Glutamatergic neuron (in vitro differentiated cells): ENCODE measurements around the gene TCN1. TPM values are rescaled to one million over a fixed set of nuclear protein-coding genes. Genes with fewer than 3 reads are reported as not detected.
"Not testable (repeated sequence)": the region's sequence is repeated elsewhere in the genome, so short reads cannot be mapped to it uniquely, and the experiment has no call there.

Experiments
- DNase-seq: peaks from one replicate; pipeline ENCODE4 v3.0.0; 2022
- H3K27ac Mint-ChIP-seq: one replicate; pipeline ENCODE4 v1.8.0; 2020; ENCODE audit warnings: mild to moderate bottlenecking, mixed read lengths, inconsistent platforms; ENCODE audit not compliant: unreplicated experiment
- H3K27me3 Mint-ChIP-seq: one replicate; pipeline ENCODE4 v1.8.0; 2020; ENCODE audit warnings: mild to moderate bottlenecking, moderate library complexity, mixed read lengths, inconsistent platforms; ENCODE audit not compliant: unreplicated experiment
- H3K36me3 Mint-ChIP-seq: one replicate; pipeline ENCODE4 v1.8.0; 2020; ENCODE audit warnings: mild to moderate bottlenecking, mixed read lengths, inconsistent platforms; ENCODE audit not compliant: unreplicated experiment
- H3K4me1 Mint-ChIP-seq: one replicate; pipeline ENCODE4 v1.8.0; 2020; ENCODE audit warnings: mild to moderate bottlenecking, low read depth, mixed read lengths, inconsistent platforms; ENCODE audit not compliant: unreplicated experiment
- H3K4me3 Mint-ChIP-seq: one replicate; pipeline ENCODE4 v1.8.0; 2020; ENCODE audit warnings: mild to moderate bottlenecking, mixed read lengths, inconsistent platforms; ENCODE audit not compliant: unreplicated experiment
- H3K9me3 Mint-ChIP-seq: one replicate; pipeline ENCODE4 v1.8.0; 2020; ENCODE audit warnings: mild to moderate bottlenecking, moderate library complexity, mixed read lengths, inconsistent platforms; ENCODE audit not compliant: unreplicated experiment
- CTCF ChIP-seq: fragments of 200-600 bp; sonication (generic); IDR thresholded peaks from one replicate; pipeline ENCODE4 v1.5.0; 2021; ENCODE audit not compliant: partially characterized antibody, unreplicated experiment
- total RNA-seq: library from RNA; stranded (reverse); fragmentation: NEBNext Ultra II Directional; extraction: Animal tissue kit (Norgen Biotek cat#: 25700); gene quantifications from one replicate; pipeline ENCODE4 v1.2.1, GENCODE V29; 2021; ENCODE audit not compliant: unreplicated experiment

Gene TCN1
- total RNA-seq, 1 donor from 2014 or later, result not detected

- no peak for DNase-seq
- H3K4me1 Mint-ChIP-seq, result no peaks in the 10 kb centered on the region
- H3K27me3 Mint-ChIP-seq, result no peaks in the 10 kb centered on the region
- peaks cover under 1% of the 10 kb centered on the region for H3K9me3 Mint-ChIP-seq
- no peak overlapping the region for H3K4me3 Mint-ChIP-seq
- H3K36me3 Mint-ChIP-seq, result no peaks in the 10 kb centered on the region
- TF ChIP-seq CTCF, result no peak
- no peak overlapping the region for H3K27ac Mint-ChIP-seq
Measured at GRCh38 chr11:59898650-59899049, 32.4 kb upstream of the TCN1 start.

DNA sequence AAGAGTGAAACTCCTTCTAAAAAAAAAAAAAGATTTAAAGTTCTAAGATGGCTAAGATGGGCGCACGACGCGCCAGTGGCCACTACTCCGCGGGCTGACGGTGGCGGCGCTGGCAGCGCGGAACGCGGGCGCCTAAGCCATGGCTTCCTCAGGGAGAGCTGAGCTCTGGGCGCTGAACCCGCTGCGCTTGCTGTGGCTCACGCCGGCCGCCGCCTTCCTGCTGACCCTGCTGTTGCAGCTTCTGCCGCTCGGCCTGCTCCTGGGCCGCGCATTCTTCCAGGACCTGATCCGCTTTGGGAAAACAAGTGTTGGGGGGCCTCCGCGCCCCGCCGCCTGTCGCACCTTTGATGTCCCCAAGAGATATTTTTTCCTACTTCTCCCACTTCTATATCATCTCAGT lies 31.8 kb upstream of the TCN1 start:
- no peaks in the 10 kb centered on the region for H3K9me3 Mint-ChIP-seq
- no peak overlapping the region for H3K27ac Mint-ChIP-seq
- TF ChIP-seq CTCF, result no peak
- H3K27me3 Mint-ChIP-seq, result no peaks in the 10 kb centered on the region
- H3K4me1 Mint-ChIP-seq, result no peaks in the 10 kb centered on the region
- no peak overlapping the region for H3K4me3 Mint-ChIP-seq
- no peaks in the 10 kb centered on the region for H3K36me3 Mint-ChIP-seq
- DNase-seq, result no peak

GRCh38 chr11:59894616-59895015 lies 28.3 kb upstream of the TCN1 start:
- Mint-ChIP-seq H3K36me3 (peaks cover 10% of the 10 kb centered on the region), H3K4me3 (no peak overlapping the region), H3K27ac (no peak overlapping the region), H3K27me3 (no peaks in the 10 kb centered on the region), H3K9me3 (peaks cover 2% of the 10 kb centered on the region), H3K4me1 (peaks cover 6% of the 10 kb centered on the region)
- no peak for DNase-seq
- TF ChIP-seq CTCF, result no peak

DNA sequence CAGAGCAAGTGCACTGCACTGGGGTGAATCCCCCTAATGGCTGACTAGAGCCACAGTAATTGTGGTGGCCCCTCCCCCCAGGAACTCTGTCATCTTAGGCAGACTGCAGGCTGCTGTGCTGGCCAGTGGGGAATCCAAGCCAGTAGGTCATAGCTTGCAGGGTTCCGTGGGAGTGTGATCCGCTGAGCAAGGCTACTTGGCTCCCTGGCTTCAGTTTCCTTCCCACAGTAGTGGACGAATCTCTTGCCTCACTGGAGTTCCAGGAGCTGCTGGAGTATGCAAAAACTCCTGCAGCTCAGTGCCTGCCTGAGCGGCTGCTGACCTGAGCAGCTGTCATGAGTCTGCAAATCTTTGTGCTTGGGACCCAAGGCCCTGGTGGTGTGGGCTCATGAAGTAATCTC lies 25.5 kb upstream of the TCN1 start:
- H3K4me1 Mint-ChIP-seq, result peaks cover 6% of the 10 kb centered on the region
- no peak for TF ChIP-seq CTCF
- DNase-seq, result no peak
- H3K9me3 Mint-ChIP-seq, result peaks cover 10% of the 10 kb centered on the region
- H3K36me3 Mint-ChIP-seq, result peaks cover 25% of the 10 kb centered on the region
- H3K27me3 Mint-ChIP-seq, result no peaks in the 10 kb centered on the region
- peak overlapping the region; percentile 33 for H3K4me3 Mint-ChIP-seq
- no peak overlapping the region for H3K27ac Mint-ChIP-seq

DNA sequence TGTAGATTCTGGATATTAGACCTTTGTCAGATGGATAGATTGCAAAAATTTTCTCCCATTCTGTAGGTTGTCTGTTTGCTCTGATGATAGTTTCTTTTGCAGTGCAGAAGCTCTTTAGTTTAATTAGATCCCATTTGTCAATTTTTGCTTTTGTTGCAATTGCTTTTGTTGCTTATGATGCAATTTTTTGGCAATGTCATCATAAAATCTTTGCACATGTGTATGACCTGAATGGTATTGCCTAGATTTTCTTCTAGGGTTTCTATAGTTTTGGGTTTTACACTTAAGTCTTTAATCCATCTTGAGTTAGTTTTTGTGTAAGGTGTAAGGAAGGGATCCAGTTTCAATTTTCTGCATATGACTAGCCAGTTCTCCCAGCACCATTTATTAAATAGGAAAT lies 20.9 kb upstream of the TCN1 start:
- H3K36me3 Mint-ChIP-seq, result peaks cover 25% of the 10 kb centered on the region
- not testable (repeated sequence) for DNase-seq, H3K4me1 Mint-ChIP-seq, H3K27ac Mint-ChIP-seq, H3K27me3 Mint-ChIP-seq, H3K4me3 Mint-ChIP-seq
- H3K9me3 Mint-ChIP-seq, result peaks cover 10% of the 10 kb centered on the region

GRCh38 chr11:59883597-59883996 lies 17.3 kb upstream of the TCN1 start:
- H3K27ac Mint-ChIP-seq, result no peak overlapping the region
- no peak for TF ChIP-seq CTCF
- no peaks in the 10 kb centered on the region for H3K27me3 Mint-ChIP-seq
- no peaks in the 10 kb centered on the region for H3K4me1 Mint-ChIP-seq
- peaks cover 7% of the 10 kb centered on the region for H3K36me3 Mint-ChIP-seq
- H3K9me3 Mint-ChIP-seq, result peaks cover under 1% of the 10 kb centered on the region
- DNase-seq, result no peak
- no peak overlapping the region for H3K4me3 Mint-ChIP-seq
